Superior temporal gyrus (tissue), 1 donor: ENCODE results near the gene BMPR1B.
A peak's percentile ranks its signal among the peaks of the same experiment; 100 is the strongest.
"Not testable (repeated sequence)": the region's sequence is repeated elsewhere in the genome, so short reads cannot be mapped to it uniquely, and the experiment has no call there.

Source experiments
- DNase-seq: peaks from one replicate; pipeline ENCODE4 v3.0.0-alpha.2; 2016; ENCODE audit errors: extremely low spot score

The BMPR1B gene

DNA sequence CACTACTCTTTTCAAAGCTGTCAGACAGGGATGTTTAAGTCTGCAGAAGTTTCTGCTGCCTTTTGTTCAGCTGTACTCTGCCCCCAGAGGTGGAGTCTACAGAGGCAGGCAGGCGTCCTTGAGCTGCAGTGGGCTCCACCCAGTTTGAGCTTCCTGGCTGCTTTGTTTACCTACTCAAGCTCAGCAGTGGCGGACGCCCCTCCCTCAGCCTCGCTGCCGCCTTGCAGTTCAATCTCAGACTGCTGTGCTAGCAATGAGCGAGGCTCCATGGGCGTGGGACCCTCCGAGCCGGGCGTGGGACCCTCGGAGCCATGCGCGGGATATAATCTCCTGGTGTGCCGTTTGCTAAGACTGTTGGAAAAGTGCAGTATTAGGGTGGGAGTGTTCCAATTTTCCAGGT is 381.7 kb downstream of the BMPR1B start:
- DNase-seq: not testable (repeated sequence)

DNA sequence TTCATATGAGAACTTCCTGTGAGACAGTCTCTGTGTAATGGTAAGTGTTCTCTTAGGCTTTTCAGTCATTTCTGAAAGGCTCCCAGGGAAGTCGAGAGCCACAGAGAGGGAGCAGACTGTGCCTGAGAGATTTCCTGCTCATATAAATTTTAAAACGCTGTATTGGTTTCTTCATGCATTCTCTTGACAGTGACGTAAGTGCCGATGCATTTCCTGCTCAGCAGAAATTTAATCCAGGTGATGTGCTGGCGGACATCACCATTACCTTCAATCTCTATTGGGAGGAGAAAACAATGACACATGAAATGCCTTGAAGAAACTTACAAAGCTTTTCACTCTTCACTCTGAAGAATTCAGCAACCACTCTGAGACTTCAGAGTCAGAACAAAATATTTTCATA is 383.6 kb downstream of the BMPR1B start:
- DNase-seq: no peak

DNA sequence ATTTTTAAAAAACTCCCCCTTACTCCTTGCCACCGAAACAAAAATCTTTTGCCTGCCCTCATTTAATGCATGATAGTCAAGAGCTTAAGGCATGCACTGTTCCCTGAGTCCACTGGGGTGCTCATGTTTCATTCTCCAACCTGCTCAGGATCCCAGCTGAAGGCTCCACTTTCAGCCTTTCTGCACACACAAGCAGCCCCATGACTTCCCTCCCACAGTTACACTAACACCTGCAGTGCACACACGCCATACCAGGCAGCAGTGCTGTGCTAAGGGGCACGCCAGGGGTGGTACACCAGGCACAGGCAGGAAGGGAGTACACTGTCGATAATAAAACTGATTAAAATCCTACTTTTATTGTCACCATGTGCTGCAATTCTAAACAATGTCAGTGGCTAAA is 385.2 kb downstream of the BMPR1B start:
- DNase-seq: no peak

DNA sequence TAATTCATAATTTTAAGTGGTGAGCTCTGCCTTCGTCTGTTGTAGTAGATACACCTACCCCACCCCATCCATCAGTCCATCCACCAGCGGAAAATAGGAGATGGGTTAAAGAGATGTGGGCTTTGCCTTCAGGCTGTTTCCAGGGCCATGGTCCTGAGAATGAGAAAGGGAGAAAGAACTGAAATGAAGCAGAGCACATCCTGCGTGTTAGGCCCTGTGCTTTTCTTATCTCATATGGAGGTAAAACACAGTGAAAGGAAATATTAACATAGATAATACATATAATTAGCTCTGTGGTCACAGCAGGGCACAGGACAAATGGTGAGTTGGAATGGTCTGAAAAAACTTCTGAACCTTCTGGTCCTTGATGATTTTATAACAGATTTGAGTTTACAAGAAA is 393.5 kb downstream of the BMPR1B start:
- DNase-seq: no peak

DNA sequence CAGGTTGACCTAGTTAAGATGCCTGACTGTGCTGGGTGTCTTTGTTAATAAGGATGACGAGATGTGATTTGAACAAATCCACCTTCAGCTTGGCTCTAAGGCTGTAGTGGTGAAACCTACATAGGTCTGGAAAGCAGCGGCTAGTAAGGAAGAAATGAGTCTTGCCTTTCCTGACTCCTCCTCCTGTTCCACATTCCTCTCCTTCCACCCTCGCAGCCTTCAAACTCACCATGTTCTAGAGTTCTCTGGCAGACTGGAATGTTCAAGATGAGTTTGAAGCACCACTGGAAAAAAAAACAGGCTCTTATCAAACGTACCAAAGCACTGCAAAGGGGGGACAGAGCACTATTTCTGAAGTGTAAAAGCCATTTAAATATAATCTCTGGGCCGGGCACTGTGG is 395.4 kb downstream of the BMPR1B start:
- no peak for DNase-seq

DNA sequence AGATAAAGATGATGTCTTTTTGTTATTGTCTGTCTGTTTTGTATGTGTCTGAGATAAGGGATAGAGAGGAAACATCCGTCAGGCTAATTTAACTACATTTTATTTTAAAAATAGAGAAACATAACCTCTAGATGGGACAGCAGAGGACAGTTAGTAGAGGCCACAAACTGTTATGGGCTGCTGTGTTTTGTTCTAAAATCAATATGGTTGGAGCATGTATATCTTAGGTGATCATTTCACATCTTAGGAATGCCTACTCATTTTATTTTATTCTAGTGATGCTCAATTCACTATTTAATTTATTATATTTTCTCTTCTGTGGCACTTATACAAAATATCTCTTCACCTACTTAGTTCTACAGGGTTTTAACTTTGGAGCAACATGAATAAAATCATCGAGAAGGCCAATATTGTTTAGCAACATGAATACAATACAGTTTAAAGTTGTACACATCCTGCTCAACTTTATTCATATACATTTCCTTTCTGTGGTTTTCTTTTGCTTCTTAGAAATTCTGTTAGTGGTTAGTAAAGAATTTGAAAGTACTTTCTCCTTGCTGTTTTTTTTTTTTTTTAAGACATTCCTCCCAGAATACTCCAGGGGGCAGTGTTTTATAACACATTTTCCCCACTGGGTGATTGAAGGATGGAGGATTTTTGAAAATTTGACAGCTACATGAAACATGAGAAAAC is 398.1 kb downstream of the BMPR1B start:
- DNase-seq: no peak

DNA sequence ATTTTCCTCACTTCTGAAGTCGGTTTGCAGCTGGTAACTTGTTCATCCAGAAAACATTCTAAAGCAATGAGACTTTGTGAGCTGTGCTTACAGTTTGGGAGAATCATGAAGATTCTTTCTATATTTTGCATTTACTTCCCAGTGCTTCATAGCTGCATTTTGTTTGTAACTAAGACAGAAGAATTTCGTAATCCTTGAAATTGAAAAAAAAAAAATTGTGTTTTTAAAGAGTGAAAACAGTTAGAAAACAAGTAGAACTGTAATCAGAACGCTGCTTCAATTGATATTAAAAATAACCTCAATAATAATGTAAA is 398.7 kb downstream of the BMPR1B start:
- peak; percentile 86 for DNase-seq

- DNase-seq: no peak
These were observed 399.8 kb downstream of the BMPR1B start for GRCh38 chr4:95157596-95157995.

DNA sequence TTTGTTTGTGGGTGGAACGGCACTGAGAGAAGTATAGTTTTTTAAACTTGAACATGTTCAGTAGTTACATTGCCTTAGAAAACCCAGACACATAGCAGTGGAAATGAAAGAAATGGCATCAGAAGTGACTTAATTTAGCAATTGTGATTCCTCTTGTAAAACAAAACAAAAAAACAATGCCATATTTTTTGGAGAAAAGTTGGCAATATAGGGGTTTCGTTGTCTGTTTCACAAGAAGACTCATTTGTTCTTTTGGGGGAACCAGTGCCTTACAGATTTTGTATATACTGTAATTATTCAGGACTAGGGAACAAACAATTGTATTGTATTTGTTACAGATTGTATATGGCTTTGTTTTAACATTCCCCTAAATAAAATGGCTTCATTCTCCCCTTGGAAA is 400.3 kb downstream of the BMPR1B start:
- DNase-seq: peak; percentile 62

- no peak for DNase-seq
These were observed 400.9 kb downstream of the BMPR1B start for GRCh38 chr4:95158626-95159025.

GRCh38 chr4:95159384-95159783 is 401.6 kb downstream of the BMPR1B start:
- no peak for DNase-seq

DNA sequence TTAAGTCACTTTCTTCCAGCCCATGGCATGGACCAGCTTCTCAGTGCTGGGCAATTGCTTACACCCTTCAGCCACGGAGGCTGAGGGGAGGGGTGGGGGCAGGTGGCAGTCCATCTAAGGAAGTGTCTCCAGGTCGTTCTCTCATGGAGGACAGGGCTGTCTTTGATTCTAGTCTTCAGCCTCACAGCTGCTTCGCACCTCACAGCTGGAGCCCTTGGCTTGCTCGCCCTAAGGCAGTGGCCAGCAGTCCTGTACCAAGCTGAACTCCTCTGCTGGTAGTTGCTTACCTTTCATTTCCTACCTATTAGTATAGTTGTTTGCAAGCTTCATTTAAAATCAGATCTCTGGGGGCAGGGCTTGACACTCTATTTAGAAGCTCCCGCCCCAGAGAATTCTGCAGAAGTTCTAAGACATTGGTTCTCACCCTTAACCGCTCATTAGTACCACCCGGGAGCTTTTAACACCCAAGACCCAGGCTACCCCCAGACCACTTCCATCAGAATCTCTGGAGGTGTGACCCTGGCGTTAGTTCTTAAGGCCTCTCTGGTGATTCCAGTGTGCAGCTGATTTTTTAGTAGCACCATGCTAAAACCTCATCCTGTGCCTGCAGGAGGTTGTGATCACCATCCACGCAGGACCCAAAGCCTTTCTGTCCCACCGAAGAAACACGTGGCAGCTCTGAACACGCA is 404.2 kb downstream of the BMPR1B start:
- DNase-seq: no peak

DNA sequence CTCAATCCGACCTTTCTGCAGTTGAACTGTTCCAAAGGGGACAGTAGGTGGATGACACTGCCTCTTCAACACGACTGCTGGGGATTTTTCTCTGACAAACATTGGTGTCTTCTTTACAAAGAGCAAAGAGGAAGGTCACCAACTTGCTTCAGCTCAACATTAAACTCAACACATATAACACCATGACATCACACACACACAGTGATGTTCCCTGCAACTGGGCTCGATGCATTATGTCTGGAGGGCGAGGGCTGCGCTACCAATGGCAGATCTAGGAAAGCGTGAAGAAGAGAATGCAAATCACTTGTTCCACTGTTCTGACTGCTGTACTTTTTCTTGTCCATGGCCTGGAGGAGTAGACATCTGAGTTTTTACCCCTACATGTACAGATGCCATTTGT is 405.1 kb downstream of the BMPR1B start:
- no peak for DNase-seq

DNA sequence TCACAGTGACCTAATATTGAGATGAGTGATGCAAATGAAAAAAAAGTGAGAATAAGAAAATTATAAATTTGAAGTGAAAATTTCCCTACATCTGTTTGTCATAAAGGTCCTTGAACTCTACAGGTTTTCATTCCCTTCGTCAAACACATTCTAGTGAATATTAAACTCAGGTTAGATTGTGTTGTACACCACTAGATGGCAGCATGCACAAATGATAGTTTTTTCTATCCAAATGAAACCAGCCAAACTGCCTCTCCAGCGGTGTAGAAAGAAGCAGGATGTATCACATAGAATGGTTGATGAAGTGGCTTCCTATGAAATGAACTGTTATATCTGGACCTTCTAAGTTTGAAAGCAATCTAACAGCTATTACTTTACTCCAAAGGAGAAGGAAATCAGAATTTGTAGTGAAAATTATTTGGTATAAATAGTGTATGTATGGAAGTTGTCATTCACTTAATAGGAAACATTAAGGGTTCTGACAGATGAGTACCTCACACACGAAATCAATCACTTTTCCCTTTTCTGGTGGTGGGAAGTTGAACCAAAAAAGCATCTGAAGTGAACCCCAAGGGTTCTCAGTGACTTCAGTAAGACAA is 408.3 kb downstream of the BMPR1B start:
- DNase-seq: peak; percentile 98

- DNase-seq: peak; percentile 42
These were observed 410.1 kb downstream of the BMPR1B start for GRCh38 chr4:95167805-95168204.

DNA sequence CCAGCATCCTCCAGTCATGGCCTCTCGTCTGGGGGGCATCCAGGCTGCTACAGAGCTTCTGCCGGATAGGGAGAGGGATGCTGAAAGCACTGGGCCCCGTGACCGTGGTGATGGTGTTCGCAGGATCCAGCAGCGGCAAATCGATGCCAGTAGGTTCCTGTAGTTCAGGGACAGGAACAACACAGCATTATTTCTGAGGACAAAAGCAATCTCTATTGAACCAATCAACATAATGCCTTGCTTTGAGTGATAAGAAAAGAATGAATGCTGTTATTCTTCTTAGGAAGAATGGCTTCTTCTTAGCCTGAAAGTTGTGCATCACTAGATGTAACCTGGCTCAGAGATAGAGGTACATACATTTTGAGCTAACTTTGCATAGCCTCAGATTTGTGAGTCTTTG is 412.4 kb downstream of the BMPR1B start:
- peak; percentile 89 for DNase-seq

- DNase-seq: not testable (repeated sequence)
These were observed 413.6 kb downstream of the BMPR1B start for GRCh38 chr4:95171377-95171776.

DNA sequence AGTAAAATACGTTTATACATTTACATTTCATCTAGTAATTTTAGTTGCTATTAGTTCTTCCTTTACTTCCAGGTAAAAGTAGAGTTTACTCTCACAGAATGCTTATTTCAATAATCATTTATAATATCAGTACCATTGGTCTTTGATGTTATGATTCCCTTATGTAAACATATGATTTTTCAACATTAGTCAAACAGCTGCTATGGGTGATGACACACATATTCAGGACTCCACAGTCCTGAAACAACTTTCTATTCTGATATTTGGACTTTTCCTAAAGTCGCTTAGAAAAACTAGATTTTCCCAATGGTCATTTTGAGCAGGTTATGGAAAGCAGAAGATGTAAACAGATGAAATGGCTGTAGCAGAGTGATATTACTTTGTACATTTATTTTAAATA is 421.2 kb downstream of the BMPR1B start:
- no peak for DNase-seq

DNA sequence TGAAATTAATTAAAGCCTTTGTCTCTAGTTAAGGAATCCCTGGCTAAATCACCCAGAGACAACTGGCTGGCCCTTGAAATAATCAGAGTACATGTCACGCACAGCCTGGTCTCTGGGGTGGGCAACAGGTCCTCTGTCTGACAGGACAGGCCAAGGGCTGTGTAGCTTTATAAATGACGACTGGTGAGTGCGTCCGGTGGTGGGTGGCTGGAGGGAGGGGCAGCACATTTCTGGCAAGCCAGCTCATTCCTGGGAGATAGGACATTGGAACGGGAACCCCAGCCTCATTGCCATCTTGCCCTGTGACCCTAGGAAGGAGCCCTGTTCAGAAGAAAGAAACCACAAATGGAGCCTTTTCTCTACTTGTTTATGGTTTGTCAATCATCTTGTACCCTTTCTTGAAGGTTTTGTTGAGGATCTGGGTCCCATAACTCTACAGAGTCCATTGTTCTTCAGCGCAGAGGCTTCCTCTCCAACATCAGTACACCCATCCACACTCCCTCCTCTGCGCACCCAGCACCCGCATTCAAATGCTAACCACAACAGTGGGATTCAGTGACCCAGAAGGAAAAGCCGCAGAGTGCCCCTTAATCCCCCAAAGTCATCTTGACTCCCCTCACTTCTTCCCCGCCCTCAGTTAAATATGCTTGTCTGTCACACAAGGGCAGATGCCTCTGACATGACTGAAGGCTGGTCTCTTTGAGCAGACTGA is 422.9 kb downstream of the BMPR1B start:
- no peak for DNase-seq

GRCh38 chr4:95181243-95181995 is 423.7 kb downstream of the BMPR1B start:
- no peak for DNase-seq

GRCh38 chr4:95181996-95182306 is 424.2 kb downstream of the BMPR1B start:
- DNase-seq: no peak
